MG63 (cell line): ENCODE measurements around the gene RAC3. TPM values are rescaled to one million over a fixed set of nuclear protein-coding genes. Genes with fewer than 3 reads are reported as not detected.

Experiments used
- DNase-seq: peaks from one replicate; pipeline ENCODE4 v3.0.0-alpha.2; 2020
- H3K27me3 ChIP-seq: fragments of 250-450 bp; sonication (Bioruptor Pico); 2 replicates; pipeline ENCODE4 v1.5.1; 2020; ENCODE audit warnings: mild to moderate bottlenecking, moderate library complexity
- H3K36me3 ChIP-seq: fragments of 250-450 bp; sonication (Bioruptor Pico); 2 replicates; pipeline ENCODE4 v1.5.1; 2020; ENCODE audit warnings: mild to moderate bottlenecking, moderate library complexity
- H3K4me3 ChIP-seq: fragments of 250-450 bp; sonication (Bioruptor Pico); 2 replicates; pipeline ENCODE4 v1.5.1; 2020; ENCODE audit warnings: mild to moderate bottlenecking, moderate library complexity
- H3K9me3 ChIP-seq: fragments of 250-450 bp; sonication (Bioruptor Pico); 2 replicates; pipeline ENCODE4 v1.5.1; 2020; ENCODE audit warnings: mild to moderate bottlenecking, moderate library complexity
- total RNA-seq: library from RNA; depleted of rRNA; stranded (reverse); fragments of >200 nt; shearing (Covaris generic); gene quantifications from 2 replicates; pipeline ENCODE4 v1.2.3, GENCODE V29; 2014; ENCODE audit warnings: low replicate concordance

RAC3 gene
- total RNA-seq, 1 experiment from 2014 or later: 18.4 TPM

GRCh38 chr17:82043507-82043906, 12.0 kb downstream of the RAC3 start:
- Histone ChIP-seq H3K4me3 (no peak overlapping the region), H3K9me3 (no peaks in the 10 kb centered on the region), H3K36me3 (peaks cover 6% of the 10 kb centered on the region), H3K27me3 (no peaks in the 10 kb centered on the region)
- no peak for DNase-seq

- peaks cover 17% of the 10 kb centered on the region for H3K36me3 ChIP-seq
- no peaks in the 10 kb centered on the region for H3K9me3 ChIP-seq
- no peak for DNase-seq
- no peak overlapping the region for H3K4me3 ChIP-seq
- H3K27me3 ChIP-seq: no peaks in the 10 kb centered on the region
Measured at GRCh38 chr17:82045936-82046484, 14.5 kb downstream of the RAC3 start.

- peaks cover 17% of the 10 kb centered on the region for H3K36me3 ChIP-seq
- no peak for DNase-seq
- no peak overlapping the region for H3K4me3 ChIP-seq
- no peaks in the 10 kb centered on the region for H3K27me3 ChIP-seq
- H3K9me3 ChIP-seq: no peaks in the 10 kb centered on the region
Measured at GRCh38 chr17:82046903-82047302, 15.4 kb downstream of the RAC3 start.

GRCh38 chr17:82047379-82047778, 15.9 kb downstream of the RAC3 start:
- Histone ChIP-seq H3K36me3 (peaks cover 17% of the 10 kb centered on the region), H3K9me3 (no peaks in the 10 kb centered on the region), H3K4me3 (no peak overlapping the region), H3K27me3 (no peaks in the 10 kb centered on the region)
- no peak for DNase-seq

- H3K36me3 ChIP-seq: peaks cover 17% of the 10 kb centered on the region
- H3K9me3 ChIP-seq: no peaks in the 10 kb centered on the region
- no peak for DNase-seq
- H3K4me3 ChIP-seq: no peak overlapping the region
- H3K27me3 ChIP-seq: no peaks in the 10 kb centered on the region
Measured at GRCh38 chr17:82047914-82048570, 16.6 kb downstream of the RAC3 start.

- H3K4me3 ChIP-seq: no peak overlapping the region
- no peak for DNase-seq
- H3K36me3 ChIP-seq: peaks cover 23% of the 10 kb centered on the region
- H3K27me3 ChIP-seq: no peaks in the 10 kb centered on the region
- H3K9me3 ChIP-seq: no peaks in the 10 kb centered on the region
Measured at GRCh38 chr17:82048571-82048971, 17.1 kb downstream of the RAC3 start.

GRCh38 chr17:82049106-82049505, 17.6 kb downstream of the RAC3 start:
- Histone ChIP-seq H3K36me3 (peaks cover 28% of the 10 kb centered on the region), H3K4me3 (no peak overlapping the region), H3K27me3 (no peaks in the 10 kb centered on the region), H3K9me3 (no peaks in the 10 kb centered on the region)
- no peak for DNase-seq

GRCh38 chr17:82049521-82049971, 18.1 kb downstream of the RAC3 start:
- DNase-seq: no peak
- Histone ChIP-seq H3K9me3 (no peaks in the 10 kb centered on the region), H3K36me3 (peaks cover 32% of the 10 kb centered on the region), H3K27me3 (no peaks in the 10 kb centered on the region), H3K4me3 (no peak overlapping the region)

GRCh38 chr17:82050152-82050760, 18.8 kb downstream of the RAC3 start:
- no peak for DNase-seq
- Histone ChIP-seq H3K4me3 (peak overlapping the region; percentile 69), H3K36me3 (peaks cover 39% of the 10 kb centered on the region), H3K27me3 (no peaks in the 10 kb centered on the region), H3K9me3 (no peaks in the 10 kb centered on the region)

GRCh38 chr17:82050761-82051641, 19.5 kb downstream of the RAC3 start:
- H3K9me3 ChIP-seq: no peaks in the 10 kb centered on the region
- H3K4me3 ChIP-seq: peak overlapping the region; percentile 69
- H3K36me3 ChIP-seq: peaks cover 45% of the 10 kb centered on the region
- no peak for DNase-seq
- H3K27me3 ChIP-seq: no peaks in the 10 kb centered on the region

GRCh38 chr17:82051776-82052637, 20.5 kb downstream of the RAC3 start, which contains the start of the genes GPS1 and RFNG:
GPS1 (plus strand) TSS chr17:82051898; CDS start chr17:82051932, 34 bp downstream.
RFNG (minus strand) TSS chr17:82051811; CDS start chr17:82051766, 45 bp downstream.
- Histone ChIP-seq H3K4me3 (peak within 1 kb of the TSS; percentile 69), H3K9me3 (no peaks in the 10 kb centered on the region), H3K36me3 (peaks cover 55% of the 10 kb centered on the region), H3K27me3 (no peaks in the 10 kb centered on the region)
- peak; percentile 75 for DNase-seq

- H3K36me3 ChIP-seq: peaks cover 59% of the 10 kb centered on the region
- DNase-seq: no peak
Measured at GRCh38 chr17:82052638-82053059, 21.2 kb downstream of the RAC3 start.

GRCh38 chr17:82053130-82053529, 21.7 kb downstream of the RAC3 start:
- H3K9me3 ChIP-seq: no peaks in the 10 kb centered on the region
- peak overlapping the region; percentile 69 for H3K4me3 ChIP-seq
- no peaks in the 10 kb centered on the region for H3K27me3 ChIP-seq
- H3K36me3 ChIP-seq: peaks cover 62% of the 10 kb centered on the region
- no peak for DNase-seq

More at GRCh38 chr17:82052638-82053059, 21.2 kb downstream of the RAC3 start:
- Histone ChIP-seq H3K9me3 (no peaks in the 10 kb centered on the region), H3K4me3 (peak overlapping the region; percentile 69), H3K27me3 (no peaks in the 10 kb centered on the region)

- no peak for DNase-seq
- Histone ChIP-seq H3K9me3 (no peaks in the 10 kb centered on the region), H3K36me3 (peaks cover 64% of the 10 kb centered on the region), H3K4me3 (no peak overlapping the region; the same call in 1 of the 2 replicates), H3K27me3 (no peaks in the 10 kb centered on the region)
Measured at GRCh38 chr17:82053556-82054263, 22.2 kb downstream of the RAC3 start.

GRCh38 chr17:82054351-82055022, 23.0 kb downstream of the RAC3 start:
- Histone ChIP-seq H3K9me3 (no peaks in the 10 kb centered on the region), H3K27me3 (no peaks in the 10 kb centered on the region), H3K4me3 (no peak overlapping the region), H3K36me3 (peaks cover 71% of the 10 kb centered on the region)
- DNase-seq: no peak
